HEK293 (cell line): ENCODE results near the gene TTLL4.

Source experiments
- ZNF157 ChIP-seq: fragments of 450-650 bp; formaldehyde crosslinking; IDR thresholded peaks from 2 replicates; pipeline ENCODE4 v1.5.1; 2016; ENCODE audit warnings: missing biosample characterization, missing genetic modification characterization
- ZNF274 ChIP-seq, 2 experiments: fragments of 200-500 bp in 1 of 2; fragments of 450-650 bp in 1 of 2; sonication (Bioruptor generic) in 1 of 2; formaldehyde crosslinking in 1 of 2; IDR thresholded peaks; 2 replicates each; pipeline versions ENCODE4 v1.5.1 to v1.6.1; 2014 to 2016; ENCODE audit warnings: borderline replicate concordance in 1 of 2, inconsistent platforms in 1 of 2, low read length in 1 of 2, missing biosample characterization in 1 of 2, missing genetic modification characterization in 1 of 2
- TF ChIP-seq, protein P1 (sequence below): fragments of 450-650 bp; formaldehyde crosslinking; IDR thresholded peaks from 2 replicates; pipeline ENCODE4 v1.5.1; 2016; ENCODE audit warnings: missing biosample characterization, missing genetic modification characterization, borderline replicate concordance
- TF ChIP-seq, protein P2 (sequence below): fragments of 450-650 bp; formaldehyde crosslinking; IDR thresholded peaks from 2 replicates; pipeline ENCODE4 v1.5.1; 2016; ENCODE audit warnings: missing biosample characterization, missing genetic modification characterization, low read depth

DNA sequence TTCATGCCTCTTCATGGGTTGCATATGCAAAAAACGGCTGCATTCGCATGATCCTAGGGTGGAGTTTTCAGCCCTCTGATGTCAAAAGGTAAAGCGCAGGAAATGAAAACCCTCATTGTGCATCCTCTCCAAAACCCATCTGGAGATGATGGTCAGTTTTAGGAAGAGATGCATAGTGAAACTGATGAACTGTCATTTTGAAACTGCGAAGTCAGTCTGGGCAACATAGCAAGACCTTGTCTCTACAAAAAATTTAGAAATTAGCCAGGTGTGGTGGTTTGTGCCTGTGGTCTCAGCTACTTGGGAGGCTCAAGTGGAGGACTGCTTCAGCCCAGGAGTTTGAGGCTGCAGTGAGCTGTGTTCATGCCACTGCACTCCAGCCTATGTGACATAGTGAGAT, 2.5 kb upstream of the TTLL4 start:
- TF ChIP-seq ZNF274 (IDR thresholded peaks at IDR 0.05; ENCODE audit: low read length) (no peak), ZNF274 (tag by site-specific recombination; IDR thresholded peaks at IDR 0.05; ENCODE audit: borderline replicate concordance) (no peak), ZNF157 (tag by site-specific recombination) (no peak)
- TF ChIP-seq, protein P1, sequence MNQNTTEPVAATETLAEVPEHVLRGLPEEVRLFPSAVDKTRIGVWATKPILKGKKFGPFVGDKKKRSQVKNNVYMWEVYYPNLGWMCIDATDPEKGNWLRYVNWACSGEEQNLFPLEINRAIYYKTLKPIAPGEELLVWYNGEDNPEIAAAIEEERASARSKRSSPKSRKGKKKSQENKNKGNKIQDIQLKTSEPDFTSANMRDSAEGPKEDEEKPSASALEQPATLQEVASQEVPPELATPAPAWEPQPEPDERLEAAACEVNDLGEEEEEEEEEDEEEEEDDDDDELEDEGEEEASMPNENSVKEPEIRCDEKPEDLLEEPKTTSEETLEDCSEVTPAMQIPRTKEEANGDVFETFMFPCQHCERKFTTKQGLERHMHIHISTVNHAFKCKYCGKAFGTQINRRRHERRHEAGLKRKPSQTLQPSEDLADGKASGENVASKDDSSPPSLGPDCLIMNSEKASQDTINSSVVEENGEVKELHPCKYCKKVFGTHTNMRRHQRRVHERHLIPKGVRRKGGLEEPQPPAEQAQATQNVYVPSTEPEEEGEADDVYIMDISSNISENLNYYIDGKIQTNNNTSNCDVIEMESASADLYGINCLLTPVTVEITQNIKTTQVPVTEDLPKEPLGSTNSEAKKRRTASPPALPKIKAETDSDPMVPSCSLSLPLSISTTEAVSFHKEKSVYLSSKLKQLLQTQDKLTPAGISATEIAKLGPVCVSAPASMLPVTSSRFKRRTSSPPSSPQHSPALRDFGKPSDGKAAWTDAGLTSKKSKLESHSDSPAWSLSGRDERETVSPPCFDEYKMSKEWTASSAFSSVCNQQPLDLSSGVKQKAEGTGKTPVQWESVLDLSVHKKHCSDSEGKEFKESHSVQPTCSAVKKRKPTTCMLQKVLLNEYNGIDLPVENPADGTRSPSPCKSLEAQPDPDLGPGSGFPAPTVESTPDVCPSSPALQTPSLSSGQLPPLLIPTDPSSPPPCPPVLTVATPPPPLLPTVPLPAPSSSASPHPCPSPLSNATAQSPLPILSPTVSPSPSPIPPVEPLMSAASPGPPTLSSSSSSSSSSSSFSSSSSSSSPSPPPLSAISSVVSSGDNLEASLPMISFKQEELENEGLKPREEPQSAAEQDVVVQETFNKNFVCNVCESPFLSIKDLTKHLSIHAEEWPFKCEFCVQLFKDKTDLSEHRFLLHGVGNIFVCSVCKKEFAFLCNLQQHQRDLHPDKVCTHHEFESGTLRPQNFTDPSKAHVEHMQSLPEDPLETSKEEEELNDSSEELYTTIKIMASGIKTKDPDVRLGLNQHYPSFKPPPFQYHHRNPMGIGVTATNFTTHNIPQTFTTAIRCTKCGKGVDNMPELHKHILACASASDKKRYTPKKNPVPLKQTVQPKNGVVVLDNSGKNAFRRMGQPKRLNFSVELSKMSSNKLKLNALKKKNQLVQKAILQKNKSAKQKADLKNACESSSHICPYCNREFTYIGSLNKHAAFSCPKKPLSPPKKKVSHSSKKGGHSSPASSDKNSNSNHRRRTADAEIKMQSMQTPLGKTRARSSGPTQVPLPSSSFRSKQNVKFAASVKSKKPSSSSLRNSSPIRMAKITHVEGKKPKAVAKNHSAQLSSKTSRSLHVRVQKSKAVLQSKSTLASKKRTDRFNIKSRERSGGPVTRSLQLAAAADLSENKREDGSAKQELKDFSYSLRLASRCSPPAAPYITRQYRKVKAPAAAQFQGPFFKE (tag by site-specific recombination): no peak
- TF ChIP-seq, protein P2, sequence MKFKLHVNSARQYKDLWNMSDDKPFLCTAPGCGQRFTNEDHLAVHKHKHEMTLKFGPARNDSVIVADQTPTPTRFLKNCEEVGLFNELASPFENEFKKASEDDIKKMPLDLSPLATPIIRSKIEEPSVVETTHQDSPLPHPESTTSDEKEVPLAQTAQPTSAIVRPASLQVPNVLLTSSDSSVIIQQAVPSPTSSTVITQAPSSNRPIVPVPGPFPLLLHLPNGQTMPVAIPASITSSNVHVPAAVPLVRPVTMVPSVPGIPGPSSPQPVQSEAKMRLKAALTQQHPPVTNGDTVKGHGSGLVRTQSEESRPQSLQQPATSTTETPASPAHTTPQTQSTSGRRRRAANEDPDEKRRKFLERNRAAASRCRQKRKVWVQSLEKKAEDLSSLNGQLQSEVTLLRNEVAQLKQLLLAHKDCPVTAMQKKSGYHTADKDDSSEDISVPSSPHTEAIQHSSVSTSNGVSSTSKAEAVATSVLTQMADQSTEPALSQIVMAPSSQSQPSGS (tag by site-specific recombination): no peak
